NCI-H345 (cell line): ENCODE results near the gene CILP.
"Not testable (repeated sequence)": the region's sequence is repeated elsewhere in the genome, so short reads cannot be mapped to it uniquely, and the experiment has no call there.

Experiments used
- DNase-seq: peaks from one replicate; lab custom pipeline; 2025; lab: John Stamatoyannopoulos, UW

CILP gene, protein sequence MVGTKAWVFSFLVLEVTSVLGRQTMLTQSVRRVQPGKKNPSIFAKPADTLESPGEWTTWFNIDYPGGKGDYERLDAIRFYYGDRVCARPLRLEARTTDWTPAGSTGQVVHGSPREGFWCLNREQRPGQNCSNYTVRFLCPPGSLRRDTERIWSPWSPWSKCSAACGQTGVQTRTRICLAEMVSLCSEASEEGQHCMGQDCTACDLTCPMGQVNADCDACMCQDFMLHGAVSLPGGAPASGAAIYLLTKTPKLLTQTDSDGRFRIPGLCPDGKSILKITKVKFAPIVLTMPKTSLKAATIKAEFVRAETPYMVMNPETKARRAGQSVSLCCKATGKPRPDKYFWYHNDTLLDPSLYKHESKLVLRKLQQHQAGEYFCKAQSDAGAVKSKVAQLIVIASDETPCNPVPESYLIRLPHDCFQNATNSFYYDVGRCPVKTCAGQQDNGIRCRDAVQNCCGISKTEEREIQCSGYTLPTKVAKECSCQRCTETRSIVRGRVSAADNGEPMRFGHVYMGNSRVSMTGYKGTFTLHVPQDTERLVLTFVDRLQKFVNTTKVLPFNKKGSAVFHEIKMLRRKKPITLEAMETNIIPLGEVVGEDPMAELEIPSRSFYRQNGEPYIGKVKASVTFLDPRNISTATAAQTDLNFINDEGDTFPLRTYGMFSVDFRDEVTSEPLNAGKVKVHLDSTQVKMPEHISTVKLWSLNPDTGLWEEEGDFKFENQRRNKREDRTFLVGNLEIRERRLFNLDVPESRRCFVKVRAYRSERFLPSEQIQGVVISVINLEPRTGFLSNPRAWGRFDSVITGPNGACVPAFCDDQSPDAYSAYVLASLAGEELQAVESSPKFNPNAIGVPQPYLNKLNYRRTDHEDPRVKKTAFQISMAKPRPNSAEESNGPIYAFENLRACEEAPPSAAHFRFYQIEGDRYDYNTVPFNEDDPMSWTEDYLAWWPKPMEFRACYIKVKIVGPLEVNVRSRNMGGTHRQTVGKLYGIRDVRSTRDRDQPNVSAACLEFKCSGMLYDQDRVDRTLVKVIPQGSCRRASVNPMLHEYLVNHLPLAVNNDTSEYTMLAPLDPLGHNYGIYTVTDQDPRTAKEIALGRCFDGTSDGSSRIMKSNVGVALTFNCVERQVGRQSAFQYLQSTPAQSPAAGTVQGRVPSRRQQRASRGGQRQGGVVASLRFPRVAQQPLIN

DNA sequence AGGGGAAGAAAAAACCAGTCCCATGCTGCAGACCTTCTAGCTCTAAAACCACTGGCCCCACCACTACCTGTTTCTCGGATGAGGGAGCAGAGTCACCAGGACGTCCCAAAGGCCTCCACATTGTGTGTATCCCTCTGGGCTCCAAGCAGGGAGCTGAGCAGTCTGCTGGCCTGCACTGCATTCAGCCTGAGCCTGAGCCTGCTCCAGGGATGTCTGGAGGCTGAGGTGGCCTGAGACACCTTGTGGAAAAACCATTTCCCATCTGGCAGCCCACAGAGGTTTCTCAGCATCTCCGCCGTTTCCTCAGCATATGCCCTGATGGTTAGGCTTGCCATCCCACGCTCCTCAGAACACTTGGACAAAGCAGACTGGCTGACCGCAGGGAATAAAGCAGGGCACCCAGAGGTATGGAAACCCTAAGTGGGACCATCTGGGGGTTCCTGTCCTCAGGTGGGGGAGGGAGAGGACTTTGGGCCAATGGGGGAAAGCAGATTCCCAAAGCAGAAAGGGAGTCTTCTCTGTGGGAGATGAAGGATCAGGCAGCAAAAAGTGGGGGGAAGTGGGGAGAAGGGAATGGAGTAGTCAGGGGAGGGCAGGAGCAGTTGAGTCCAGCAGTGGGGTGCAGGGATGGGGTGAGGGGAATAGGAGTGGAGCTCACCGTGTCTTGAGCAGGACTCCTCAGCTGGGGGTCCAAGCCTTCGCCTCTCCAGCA, at the start of gene CILP:
Gene CILP (minus strand): TSS at position 704 of the 712 bp plus-strand sequence. CDS start 1,718 bp downstream, outside the sequence.
- DNase-seq, result no peak

DNA sequence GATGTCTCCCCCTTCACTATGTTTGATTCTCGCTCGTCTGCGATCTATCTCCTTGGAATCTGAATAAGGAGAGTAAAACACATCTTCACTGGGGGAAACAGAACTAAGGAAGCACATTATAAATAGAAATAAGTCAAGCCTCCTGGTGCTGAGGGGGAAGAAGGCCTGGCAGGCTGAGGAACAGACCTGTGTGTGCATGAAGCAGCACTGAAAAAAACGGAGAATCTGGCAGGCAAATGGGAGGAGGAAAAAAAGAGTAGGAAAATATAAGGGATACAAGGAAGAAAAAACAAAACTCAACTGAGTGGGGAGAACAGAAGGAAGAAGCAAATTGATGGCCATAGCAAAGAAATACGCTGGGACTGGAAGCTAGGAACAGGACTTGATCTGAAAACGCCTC, 49.7 kb upstream of the CILP start:
- DNase-seq, result no peak

DNA sequence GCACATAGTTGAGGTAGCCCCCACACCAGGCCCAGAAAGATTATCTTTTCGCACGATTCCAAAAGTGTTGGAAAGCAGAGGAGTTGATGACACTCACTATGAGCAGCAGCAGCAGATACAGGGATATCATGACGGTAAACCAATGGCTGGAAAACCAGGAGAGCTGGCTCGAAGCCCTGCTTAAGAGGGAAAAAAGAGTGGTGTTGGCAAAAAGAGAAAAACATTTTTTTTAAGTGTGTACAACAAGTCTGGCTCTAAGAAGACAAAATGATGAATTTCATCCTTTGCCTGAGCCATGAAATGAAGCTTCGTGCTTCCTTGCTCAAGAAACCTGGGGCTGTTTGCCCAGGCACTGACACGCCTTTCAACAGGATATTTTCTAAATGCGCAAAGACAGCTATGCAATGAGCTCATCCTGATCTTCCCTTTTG, 48.1 kb upstream of the CILP start:
- DNase-seq, result no peak

DNA sequence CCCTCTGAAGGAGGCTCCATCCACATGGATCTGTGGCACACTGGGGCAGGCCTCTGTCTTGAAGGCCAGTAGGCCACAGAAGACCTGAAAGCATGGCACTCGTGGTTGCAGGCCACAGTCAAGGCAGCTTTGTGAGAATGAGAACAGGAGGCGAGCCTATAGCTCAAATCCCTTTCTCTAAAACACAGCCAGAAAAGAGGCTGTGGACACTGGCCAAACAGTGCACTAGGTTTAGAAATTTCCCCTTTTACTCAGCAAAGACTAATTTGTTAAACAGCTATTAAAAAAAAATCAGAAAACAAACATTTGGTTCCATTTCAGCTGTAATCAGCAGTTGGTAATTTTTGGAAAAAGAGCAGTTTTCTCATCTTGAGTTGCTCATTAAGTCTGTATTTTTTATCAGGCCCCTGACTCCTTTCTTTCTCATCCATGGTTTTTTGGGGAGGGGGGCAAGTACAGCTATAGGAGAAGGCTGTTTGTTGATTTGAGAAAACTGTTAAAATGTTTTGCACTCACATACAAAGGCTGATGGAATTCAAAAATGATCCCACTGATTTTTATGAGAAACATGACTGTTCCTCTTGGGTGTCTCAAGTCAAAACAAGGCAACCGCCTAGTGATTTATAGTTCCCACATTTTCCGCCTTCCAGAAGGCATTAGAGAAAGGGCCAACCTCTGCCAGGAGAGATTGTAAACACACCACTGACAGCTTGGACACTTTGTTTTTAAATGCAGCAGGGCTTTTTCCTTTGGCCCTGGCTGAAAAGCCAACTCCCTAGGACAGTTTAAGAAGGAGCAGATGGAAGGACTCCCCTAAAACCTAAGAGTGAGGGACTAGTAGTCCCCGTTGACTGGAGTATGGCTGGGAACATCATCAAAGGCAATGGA, 47.3 kb upstream of the CILP start:
- no peak for DNase-seq

DNA sequence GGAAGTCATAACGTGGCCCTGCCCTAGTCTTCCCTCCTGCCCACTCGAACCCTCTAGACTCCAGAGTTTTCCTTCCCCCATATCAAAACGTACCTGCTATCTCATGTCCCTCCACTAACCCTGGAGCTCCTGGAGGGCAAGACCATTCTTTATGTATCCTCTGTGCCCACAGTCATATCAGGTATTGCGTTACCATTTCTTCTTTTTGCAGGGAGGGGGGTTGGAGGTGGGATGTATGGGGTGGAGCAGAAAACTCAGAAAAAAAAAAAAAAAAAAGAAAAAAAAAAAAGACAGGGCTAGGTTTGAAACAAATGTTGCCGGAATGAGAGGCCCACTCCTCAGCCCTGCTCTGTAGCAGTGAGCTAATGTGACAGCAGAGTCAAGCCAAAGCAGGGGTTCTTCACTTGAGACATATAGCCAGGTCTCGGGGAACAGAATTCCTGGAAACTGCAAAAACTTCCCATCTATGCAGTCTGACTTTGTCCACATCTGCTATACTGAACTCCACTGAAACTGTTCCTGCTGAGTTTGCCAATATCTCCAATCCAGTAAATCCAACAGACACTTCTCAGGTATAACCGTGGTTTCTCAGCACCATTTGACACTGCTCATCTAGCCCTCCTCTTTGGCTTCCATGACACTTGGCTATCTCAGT, 44.3 kb upstream of the CILP start:
- no peak for DNase-seq

DNA sequence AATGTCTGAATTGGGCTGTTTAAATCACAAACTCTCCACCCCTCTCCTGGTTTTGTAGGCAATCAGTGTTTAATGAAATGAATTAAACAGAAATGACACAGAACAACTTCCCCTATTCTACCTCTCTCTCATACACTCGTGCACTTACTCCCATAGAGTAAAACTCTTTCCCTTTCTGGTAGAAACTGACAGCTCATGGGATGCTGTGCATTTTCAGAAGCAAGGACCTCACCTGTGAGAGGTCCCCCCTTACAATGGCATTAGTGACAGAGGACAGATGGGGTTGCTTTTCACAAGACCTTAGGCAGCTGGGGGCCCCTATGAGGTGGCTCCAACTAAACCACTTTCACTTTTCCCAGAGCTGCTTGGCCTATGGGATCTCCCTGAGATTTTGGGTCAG, 43.5 kb upstream of the CILP start:
- no peak for DNase-seq

DNA sequence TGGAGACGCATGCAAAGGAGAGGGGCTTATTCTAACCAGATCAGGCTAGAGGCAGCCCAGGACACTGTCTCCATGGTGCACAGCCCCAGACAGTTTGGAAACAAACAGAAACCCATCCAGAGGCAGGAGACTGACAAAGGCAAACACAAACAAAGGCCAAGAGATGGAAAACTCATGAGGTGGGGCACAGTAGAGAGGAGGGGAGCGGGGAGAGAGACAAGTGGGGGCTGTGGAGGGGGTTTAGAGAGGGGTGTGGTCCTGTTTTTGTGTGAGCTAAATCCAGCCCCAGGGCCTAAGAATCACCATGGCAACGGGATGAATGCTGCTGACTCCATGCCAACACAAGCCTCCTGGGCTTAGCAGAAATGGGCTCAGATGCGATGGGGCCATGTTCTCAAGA, 43.1 kb upstream of the CILP start:
- no peak for DNase-seq

DNA sequence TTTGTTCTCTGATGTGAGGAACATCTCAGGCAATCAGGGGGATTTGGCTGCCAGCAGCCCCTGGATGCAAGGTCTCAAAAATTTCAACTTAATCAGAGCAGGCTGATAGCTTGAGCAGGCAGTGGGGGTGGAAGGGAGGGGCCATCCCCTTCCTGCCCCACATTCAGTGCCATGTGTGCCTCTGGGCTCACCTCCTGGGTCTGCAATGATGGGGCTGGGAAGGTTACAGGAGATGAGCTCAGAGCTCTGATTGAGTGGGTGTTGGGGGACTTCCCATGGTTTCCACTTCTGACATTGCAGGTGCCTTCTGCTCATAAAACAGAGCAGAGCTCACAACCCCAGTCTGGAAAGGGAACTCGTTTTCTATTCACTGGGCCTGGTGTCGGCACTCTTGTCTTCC, 38.4 kb upstream of the CILP start:
- no peak for DNase-seq

DNA sequence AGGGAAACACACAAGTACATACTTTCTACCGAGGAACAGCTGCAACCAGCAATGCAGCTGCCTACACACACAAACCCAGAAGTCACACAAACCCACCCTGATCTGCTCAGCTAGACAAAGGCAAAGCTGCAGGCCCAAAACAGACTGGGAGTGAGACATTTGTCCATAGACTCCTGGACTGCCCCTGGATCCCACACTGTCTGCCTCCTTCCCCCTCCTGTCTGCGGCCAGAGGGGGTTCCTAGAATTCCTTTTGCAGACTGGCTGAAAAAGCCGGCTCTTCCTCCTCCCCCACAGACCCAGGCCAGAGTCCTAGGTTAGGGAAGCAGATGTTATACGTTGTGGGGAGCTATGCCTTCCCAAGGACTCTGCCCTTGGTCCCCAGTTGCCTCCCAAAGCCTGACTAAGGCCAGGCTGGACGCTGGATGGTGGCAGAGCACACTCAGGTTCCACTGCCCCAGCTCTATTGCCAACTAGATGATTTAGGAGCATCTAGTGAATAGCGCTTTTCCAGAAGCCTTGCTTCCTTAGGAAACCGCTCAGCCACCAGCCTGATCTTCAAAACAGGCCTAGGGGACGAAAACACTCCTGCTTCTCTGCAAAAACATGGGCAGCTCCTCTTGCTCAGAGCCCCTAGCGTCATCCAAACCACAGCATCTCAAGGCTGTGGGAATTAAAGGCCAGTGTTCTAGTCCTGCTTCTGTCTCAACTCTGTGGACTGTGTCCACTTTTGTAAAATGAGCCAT, 37.4 kb upstream of the CILP start:
- DNase-seq, result no peak

DNA sequence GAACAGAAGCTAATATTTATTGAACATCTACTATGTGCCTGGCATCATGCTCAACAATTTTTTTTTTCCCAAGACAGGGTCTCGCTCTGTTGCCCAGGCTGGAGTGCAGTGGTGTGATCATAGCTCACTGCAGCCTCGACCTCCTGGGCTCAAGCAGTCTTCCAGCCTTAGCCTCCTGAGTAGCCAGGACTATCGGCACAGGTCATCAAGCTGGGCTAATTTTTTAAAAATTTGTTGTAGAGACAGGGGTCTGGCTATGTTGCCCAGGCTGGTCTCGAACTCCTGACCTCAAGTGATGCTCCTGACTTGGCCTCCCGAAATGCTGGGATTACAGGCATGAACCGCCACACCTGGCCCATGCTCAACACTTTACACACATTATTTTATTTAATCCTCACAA, 35.7 kb upstream of the CILP start:
- no peak for DNase-seq

DNA sequence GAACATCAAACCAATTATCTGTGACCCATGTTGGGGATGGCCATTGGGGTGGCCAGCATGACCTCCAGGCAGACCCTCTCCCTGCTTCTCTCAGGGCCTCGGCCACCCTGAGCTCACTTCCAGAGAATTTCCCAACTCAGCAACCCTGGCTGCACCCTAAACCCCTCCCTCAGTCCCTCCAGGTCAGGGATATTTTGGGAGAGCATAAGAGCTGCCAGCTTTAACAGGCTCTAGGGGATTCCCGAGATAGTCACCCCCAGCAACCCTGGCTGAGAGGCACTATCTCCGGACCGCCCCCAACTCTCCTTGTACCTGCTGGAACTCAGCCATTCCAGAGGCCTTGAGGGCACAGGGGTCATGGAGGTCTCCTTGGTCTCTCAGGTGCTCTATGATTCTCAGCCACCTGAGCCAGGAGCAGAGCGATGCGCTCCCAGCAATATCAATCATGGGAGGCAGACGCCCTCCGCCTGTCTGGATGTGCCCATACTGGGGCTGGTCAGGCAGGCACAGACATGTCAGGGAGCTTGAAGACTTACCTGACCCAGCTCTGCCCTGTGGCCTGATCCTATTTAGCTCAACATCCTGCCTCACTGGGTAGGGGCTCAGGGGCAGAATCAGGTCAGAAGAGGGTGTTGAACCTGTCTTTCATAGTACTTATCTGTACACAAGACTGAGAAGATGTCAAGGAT, 34.9 kb upstream of the CILP start:
- no peak for DNase-seq

DNA sequence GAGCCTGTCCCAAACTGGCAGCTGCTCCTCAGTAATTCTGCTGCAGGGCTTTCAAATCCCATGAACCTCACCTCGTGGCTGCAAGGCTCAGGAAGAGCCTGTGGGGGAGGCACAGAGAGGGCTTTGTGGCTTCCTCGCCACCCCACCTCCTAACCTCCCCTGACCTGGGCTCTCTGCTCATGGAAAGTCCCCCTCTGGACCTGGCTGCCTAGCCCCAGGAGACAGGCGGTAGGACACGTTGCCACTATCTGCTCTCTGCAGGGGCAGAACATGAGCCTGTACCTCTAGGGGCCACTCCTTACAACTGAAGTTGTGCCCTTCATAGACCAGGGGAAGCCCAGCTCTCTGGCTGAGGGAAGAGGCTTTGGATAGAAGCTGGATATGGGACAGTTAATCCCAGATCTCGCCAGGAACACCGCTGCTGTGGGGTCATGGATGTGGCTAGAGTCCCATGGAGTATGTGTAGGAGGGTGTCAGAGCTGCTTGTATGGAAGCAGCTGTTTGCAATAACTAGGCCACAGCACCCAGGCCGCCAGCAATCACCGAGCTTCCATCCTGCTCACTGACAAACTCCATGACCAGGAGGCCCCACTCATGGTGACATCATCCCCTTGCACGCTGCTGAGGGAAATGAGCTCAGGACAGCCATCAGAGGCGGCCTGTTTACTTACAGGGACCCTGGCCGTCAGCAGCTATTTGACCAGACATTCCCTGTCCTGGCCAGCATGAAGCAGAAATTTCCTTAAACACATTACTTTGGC, 34.0 kb upstream of the CILP start:
- DNase-seq, result no peak

DNA sequence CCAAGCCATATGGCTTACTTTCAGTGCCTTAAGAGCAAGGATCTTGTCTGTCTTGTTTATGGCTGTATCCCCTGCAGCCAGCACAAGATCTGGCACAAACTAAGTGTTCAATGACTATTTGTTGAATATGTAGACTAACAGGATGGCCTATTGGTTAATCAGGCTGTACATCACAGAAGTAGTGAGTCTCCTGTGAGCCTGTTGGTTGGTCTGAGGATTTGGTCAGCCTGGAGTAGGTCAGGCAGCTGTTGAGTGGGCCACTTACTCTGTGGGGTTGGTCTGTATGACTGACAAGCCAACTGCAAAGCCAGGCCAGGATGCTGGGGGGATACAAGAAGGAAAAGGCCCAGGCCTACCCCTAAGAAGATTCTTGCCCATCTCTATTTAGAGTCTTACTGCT, 33.4 kb upstream of the CILP start:
- DNase-seq, result no peak

DNA sequence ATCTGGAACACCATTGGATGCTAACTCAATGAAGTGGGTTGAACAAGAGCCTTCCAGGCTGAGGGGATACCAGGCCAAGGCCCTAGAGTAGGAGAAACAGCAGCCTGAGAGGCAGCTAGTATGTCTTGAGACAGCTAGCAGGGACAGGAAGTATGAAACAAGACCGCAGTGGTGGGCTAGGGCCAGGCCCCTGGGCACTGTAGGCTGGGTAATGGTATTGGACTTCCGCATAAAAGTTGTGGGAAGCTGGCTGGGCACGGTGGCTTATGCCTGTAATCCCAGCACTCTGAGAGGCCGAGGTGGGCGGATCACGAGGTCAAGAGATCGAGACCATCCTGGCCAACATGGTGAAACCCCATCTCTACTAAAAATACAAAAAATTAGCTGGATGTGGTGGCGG, 25.2 kb upstream of the CILP start:
- DNase-seq, result not testable (repeated sequence)

DNA sequence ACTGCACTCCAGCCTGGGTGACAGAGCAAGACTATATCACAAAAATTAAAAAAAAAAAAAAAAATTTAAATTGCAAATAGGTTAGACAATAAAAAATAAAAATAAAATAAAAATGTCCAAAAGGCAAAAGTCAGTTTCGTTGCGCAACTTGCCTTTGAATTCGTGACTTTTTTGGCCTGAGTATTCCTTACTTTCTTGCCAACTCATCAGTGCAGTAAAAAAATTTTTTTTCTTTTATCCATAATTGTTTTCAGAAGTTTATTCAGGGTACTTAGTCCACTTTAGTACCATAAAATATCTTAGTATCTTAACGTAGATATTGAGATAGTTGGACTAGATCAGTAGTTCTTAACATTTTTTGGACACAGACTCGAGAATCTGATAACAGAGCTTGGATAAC, 22.4 kb upstream of the CILP start:
- DNase-seq, result no peak

DNA sequence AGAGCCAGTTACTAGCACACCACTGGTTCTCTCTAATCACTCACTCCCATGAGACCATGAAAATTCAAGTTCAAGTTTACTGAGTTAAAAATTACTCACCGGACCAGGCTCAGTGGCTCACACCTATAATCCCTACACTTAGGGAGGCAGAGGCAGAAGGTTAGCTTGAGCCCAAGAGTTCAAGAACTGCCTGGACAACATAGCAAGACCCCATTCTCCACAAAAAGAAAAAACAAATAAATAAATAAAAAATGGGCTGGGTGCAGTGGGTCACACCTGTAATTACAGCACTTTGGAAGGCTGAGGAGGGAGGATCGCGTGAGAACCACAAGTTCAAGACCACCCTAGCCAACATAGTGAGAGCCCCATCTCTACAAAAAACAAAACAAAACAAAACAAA, 21.2 kb upstream of the CILP start:
- no peak for DNase-seq

DNA sequence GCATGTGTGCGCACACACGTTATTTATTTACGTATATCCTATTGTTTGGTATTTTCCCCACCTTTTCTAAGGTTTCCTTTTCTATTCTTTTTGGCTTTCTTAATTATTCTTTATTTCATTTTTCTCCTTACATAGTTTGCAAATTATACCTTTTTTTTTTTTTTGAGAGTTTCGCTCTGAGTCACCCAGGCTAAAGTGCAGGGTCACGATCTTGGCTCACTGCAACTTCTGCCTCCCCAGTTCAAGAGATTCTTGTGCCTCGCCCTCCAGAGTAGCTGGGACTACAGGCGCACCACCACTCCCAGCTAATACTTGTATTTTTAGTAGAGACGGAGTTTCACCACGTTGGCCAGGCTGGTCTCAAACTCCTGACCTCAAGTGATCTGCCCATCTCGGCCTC, 20.0 kb upstream of the CILP start:
- DNase-seq, result no peak

DNA sequence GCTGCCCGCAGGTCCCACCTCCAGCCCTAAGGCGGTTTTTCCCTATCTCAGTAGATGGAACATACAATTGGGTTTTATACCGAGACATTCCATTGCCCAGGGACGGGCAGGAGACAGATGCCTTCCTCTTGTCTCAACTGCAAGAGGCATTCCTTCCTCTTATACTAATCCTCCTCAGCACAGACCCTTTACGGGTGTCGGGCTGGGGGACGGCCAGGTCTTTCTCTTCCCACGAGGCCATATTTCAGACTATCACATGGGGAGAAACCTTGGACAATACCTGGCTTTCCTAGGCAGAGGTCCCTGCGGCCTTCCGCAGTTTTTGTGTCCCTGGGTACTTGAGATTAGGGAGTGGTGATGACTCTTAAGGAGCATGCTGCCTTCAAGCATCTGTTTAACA, 15.6 kb upstream of the CILP start:
- not testable (repeated sequence) for DNase-seq
